ENCODE measurements around the gene MSX1. TPM values are rescaled to one million over a fixed set of nuclear protein-coding genes. Genes with fewer than 3 reads are reported as not detected.
A peak's percentile ranks its signal among the peaks of the same experiment; 100 is the strongest.

Gene MSX1
- total and polyA plus RNA-seq, 2 of the 13 experiments (the other 11 are each of a cell fraction or from before 2014, with no cell fraction given) = 12.1 to 14.9 TPM

DNA sequence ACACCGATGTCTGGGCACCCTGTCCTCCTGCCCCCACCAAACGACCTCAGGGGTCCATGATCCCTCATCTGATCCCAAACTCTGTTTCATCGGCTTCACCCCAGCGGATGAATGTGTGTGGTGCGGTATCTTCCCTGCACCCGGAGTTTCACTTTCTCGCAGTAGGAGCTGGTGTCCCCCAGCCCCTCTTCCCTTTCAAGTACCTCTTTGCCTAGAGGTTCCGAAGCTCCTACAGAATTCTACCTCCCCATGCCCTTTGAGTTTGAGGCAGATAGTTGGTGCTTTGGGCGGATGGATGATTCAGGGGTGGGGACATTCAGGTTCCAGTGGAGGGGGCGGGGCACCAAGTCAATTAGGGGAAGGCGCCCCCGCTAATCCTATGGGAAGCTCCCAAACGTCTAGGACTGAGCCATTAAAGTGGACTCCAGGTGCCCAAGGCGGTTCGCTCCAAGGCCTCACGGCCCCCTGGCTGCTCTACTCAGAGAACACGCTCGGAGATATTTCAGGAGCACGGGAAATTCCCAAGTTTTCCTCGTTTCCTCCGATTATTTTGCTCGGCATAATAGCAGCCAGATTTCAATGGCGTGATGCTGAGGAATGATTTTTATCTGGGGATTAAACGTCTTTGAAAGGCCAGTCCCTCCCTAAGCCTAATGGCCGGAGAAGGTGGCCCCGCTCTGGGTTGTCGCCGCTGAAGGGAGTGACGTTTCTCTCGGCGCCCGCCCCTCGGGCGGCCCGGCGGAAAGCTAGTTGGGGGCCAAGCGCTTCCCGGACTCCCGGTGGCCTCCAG is 1.3 kb downstream of the MSX1 start (continued):
- TF ChIP-seq SIN3A (IDR thresholded peaks at IDR 0.05; ENCODE audit: borderline replicate concordance, low read depth, low read length) = 0 out of 2 replicates have a peak, but pooled peaks have one; percentile 29
- TF ChIP-seq MAF1 (CRISPR knock-in tag; IDR thresholded peaks at IDR 0.05; ENCODE audit: borderline replicate concordance) = no peak
- TF ChIP-seq SPEN (CRISPR knock-in tag; IDR thresholded peaks at IDR 0.05; ENCODE audit: low read depth) = peak; percentile 32; the same call in 1 of the 2 replicates
- TF ChIP-seq DNMT3B (CRISPR knock-in tag; conservative IDR thresholded peaks at IDR 0.05) = 0 out of 2 replicates have a peak, but pooled peaks have one; percentile 21
- peak; percentile 42; the same call in 1 of the 2 replicates for TF ChIP-seq SAP130 (CRISPR knock-in tag; IDR thresholded peaks at IDR 0.05; ENCODE audit: low read depth)
- 0 out of 2 replicates have a peak, but pooled peaks have one; percentile 15 for TF ChIP-seq ZSCAN21 (CRISPR knock-in tag; IDR thresholded peaks at IDR 0.05; ENCODE audit: borderline replicate concordance)
- no peak for TF ChIP-seq ISL2 (CRISPR knock-in tag; IDR thresholded peaks at IDR 0.05)
- 0 out of 2 replicates have a peak, but pooled peaks have one; percentile 32 for TF ChIP-seq THAP11 (CRISPR knock-in tag; IDR thresholded peaks at IDR 0.05)
- TF ChIP-seq, protein P1, sequence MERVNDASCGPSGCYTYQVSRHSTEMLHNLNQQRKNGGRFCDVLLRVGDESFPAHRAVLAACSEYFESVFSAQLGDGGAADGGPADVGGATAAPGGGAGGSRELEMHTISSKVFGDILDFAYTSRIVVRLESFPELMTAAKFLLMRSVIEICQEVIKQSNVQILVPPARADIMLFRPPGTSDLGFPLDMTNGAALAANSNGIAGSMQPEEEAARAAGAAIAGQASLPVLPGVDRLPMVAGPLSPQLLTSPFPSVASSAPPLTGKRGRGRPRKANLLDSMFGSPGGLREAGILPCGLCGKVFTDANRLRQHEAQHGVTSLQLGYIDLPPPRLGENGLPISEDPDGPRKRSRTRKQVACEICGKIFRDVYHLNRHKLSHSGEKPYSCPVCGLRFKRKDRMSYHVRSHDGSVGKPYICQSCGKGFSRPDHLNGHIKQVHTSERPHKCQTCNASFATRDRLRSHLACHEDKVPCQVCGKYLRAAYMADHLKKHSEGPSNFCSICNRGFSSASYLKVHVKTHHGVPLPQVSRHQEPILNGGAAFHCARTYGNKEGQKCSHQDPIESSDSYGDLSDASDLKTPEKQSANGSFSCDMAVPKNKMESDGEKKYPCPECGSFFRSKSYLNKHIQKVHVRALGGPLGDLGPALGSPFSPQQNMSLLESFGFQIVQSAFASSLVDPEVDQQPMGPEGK (CRISPR knock-in tag; IDR thresholded peaks at IDR 0.05) = peak; percentile 24; the same call in 1 of the 2 replicates
- TF ChIP-seq LCORL (IDR thresholded peaks at IDR 0.05) = no peak
- peak; percentile 41; the same call in 1 of the 2 replicates for TF ChIP-seq LCORL (CRISPR knock-in tag; IDR thresholded peaks at IDR 0.05)
- 0 out of 2 replicates have a peak, but pooled peaks have one; percentile 16 for TF ChIP-seq GABPB1 (CRISPR knock-in tag; IDR thresholded peaks at IDR 0.05)
- peak; percentile 59; the same call in 1 of the 2 replicates for TF ChIP-seq PRDM10 (CRISPR knock-in tag; IDR thresholded peaks at IDR 0.05; ENCODE audit: low read depth)
- TF ChIP-seq ZNF446 (CRISPR knock-in tag; IDR thresholded peaks at IDR 0.05) = no peak
- peak; percentile 38 for TF ChIP-seq AGO1 (IDR thresholded peaks at IDR 0.05; ENCODE audit: low read depth, low read length, poor library complexity, severe bottlenecking)
- TF ChIP-seq, protein P2, sequence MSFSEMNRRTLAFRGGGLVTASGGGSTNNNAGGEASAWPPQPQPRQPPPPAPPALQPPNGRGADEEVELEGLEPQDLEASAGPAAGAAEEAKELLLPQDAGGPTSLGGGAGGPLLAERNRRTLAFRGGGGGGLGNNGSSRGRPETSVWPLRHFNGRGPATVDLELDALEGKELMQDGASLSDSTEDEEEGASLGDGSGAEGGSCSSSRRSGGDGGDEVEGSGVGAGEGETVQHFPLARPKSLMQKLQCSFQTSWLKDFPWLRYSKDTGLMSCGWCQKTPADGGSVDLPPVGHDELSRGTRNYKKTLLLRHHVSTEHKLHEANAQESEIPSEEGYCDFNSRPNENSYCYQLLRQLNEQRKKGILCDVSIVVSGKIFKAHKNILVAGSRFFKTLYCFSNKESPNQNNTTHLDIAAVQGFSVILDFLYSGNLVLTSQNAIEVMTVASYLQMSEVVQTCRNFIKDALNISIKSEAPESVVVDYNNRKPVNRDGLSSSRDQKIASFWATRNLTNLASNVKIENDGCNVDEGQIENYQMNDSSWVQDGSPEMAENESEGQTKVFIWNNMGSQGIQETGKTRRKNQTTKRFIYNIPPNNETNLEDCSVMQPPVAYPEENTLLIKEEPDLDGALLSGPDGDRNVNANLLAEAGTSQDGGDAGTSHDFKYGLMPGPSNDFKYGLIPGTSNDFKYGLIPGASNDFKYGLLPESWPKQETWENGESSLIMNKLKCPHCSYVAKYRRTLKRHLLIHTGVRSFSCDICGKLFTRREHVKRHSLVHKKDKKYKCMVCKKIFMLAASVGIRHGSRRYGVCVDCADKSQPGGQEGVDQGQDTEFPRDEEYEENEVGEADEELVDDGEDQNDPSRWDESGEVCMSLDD (CRISPR knock-in tag; IDR thresholded peaks at IDR 0.05; ENCODE audit: borderline replicate concordance) = no peak
- TF ChIP-seq ZNF772 (CRISPR knock-in tag; IDR thresholded peaks at IDR 0.05) = no peak
- peak; percentile 4; the same call in 1 of the 2 replicates for TF ChIP-seq CREB1 (IDR thresholded peaks at IDR 0.05)
- TF ChIP-seq CREB1 (CRISPR knock-in tag; IDR thresholded peaks at IDR 0.05) = no peak; the same call in 1 of the 2 replicates
- no peak for TF ChIP-seq ATF7-NPFF (CRISPR knock-in tag; IDR thresholded peaks at IDR 0.05; ENCODE audit: low read depth)
- TF ChIP-seq NR2C2 (CRISPR knock-in tag; IDR thresholded peaks at IDR 0.05; ENCODE audit: borderline replicate concordance) = 0 out of 2 replicates have a peak, but pooled peaks have one; percentile 2
- no peak for TF ChIP-seq NFE2 (CRISPR knock-in tag; IDR thresholded peaks at IDR 0.05)
